ENCODE data around the gene ALPK1.
"Not testable (repeated sequence)": the region's sequence is repeated elsewhere in the genome, so short reads cannot be mapped to it uniquely, and the experiment has no call there.

Gene ALPK1

GRCh38 chr4:112425823-112426222, 128.7 kb downstream of the ALPK1 start:
- no peak overlapping the region for H3K4me3 ChIP-seq (ENCODE audit: low read depth, low read length)
- no peak for TF ChIP-seq CTCF (IDR thresholded peaks at IDR 0.05; ENCODE audit: low read depth, low read length, missing control alignments)
- DNase-seq (ENCODE audit: low read depth) = no peak
- in situ Hi-C loops (cut with HindIII; ENCODE audit: low sequenced_read_pairs) = no loop called here

GRCh38 chr4:112426416-112426815, 129.2 kb downstream of the ALPK1 start:
- no peak for DNase-seq (ENCODE audit: low read depth)
- in situ Hi-C loops (cut with HindIII; ENCODE audit: low sequenced_read_pairs) = no loop called here
- H3K4me3 ChIP-seq (ENCODE audit: low read depth, low read length) = no peak overlapping the region
- no peak for TF ChIP-seq CTCF (IDR thresholded peaks at IDR 0.05; ENCODE audit: low read depth, low read length, missing control alignments)

GRCh38 chr4:112431158-112431557, 134.0 kb downstream of the ALPK1 start:
- no peak for TF ChIP-seq CTCF (IDR thresholded peaks at IDR 0.05; ENCODE audit: low read depth, low read length, missing control alignments)

GRCh38 chr4:112436987-112437386, 139.8 kb downstream of the ALPK1 start:
- H3K4me3 ChIP-seq (ENCODE audit: low read depth, low read length) = no peak overlapping the region
- in situ Hi-C loops (cut with HindIII; ENCODE audit: low sequenced_read_pairs) = no loop called here
- no peak for TF ChIP-seq CTCF (IDR thresholded peaks at IDR 0.05; ENCODE audit: low read depth, low read length, missing control alignments)
- no peak for DNase-seq (ENCODE audit: low read depth)

More at GRCh38 chr4:112431158-112431557, 134.0 kb downstream of the ALPK1 start:
- no peak overlapping the region for H3K4me3 ChIP-seq (ENCODE audit: low read depth, low read length)
- in situ Hi-C loops (cut with HindIII; ENCODE audit: low sequenced_read_pairs) = no loop called here
- DNase-seq (ENCODE audit: low read depth) = no peak

GRCh38 chr4:112442226-112442625, 145.1 kb downstream of the ALPK1 start:
- DNase-seq (ENCODE audit: low read depth); H3K4me3 ChIP-seq (ENCODE audit: low read depth, low read length); in situ Hi-C loops (cut with HindIII; ENCODE audit: low sequenced_read_pairs): not testable (repeated sequence)

GRCh38 chr4:112448306-112449132, 151.3 kb downstream of the ALPK1 start:
- DNase-seq (ENCODE audit: low read depth) = no peak
- H3K4me3 ChIP-seq (ENCODE audit: low read depth, low read length) = no peak overlapping the region
- TF ChIP-seq CTCF (IDR thresholded peaks at IDR 0.05; ENCODE audit: low read depth, low read length, missing control alignments) = no peak
- in situ Hi-C loops (cut with HindIII; ENCODE audit: low sequenced_read_pairs) = no loop called here

GRCh38 chr4:112449708-112450107, 152.5 kb downstream of the ALPK1 start:
- no peak for TF ChIP-seq CTCF (IDR thresholded peaks at IDR 0.05; ENCODE audit: low read depth, low read length, missing control alignments)
- H3K4me3 ChIP-seq (ENCODE audit: low read depth, low read length) = no peak overlapping the region
- DNase-seq (ENCODE audit: low read depth) = no peak
- in situ Hi-C loops (cut with HindIII; ENCODE audit: low sequenced_read_pairs) = no loop called here
